ENCODE data around the gene ARHGAP6. TPM values are rescaled to one million over a fixed set of nuclear protein-coding genes. Genes with fewer than 3 reads are reported as not detected.
A peak's percentile ranks its signal among the peaks of the same experiment; 100 is the strongest.

The ARHGAP6 gene
- total and polyA plus RNA-seq, 8 donors, result 2.2 to 26.4 (median 8.7) TPM

DNA sequence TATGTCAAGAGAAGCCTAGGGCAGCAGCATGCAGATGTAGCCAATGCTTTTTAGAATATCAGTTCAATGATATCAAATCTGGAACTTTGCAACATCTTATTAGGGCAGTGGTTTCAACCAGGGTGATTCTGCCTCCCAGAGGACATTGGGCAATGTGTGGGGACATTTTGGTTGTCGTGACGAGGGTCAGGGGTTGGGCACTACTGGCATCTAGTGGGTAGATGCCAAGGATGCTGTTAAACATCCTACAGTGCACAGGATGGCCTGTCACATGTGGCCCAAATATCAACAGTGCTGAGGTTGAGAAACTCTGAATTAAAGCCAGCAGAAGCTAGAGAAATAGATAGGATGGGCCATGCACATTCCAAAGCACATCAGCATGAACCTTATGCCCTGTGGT is 220.2 kb downstream of the ARHGAP6 start:
- 69 to 92% (median 78%) methylated on average over 2 of the region's 2 CpGs; no CpG with 5 or more reads in 1 of the 5 donors for WGBS, 5 donors
- no peaks in the 10 kb centered on the region for H3K36me3 ChIP-seq
- H3K4me1 ChIP-seq, result no peaks in the 10 kb centered on the region
- H3K9me3 ChIP-seq, result no peaks in the 10 kb centered on the region
- H3K27me3 ChIP-seq, result no peaks in the 10 kb centered on the region
- TF ChIP-seq EP300 (IDR thresholded peaks at IDR 0.05) (no peak), POLR2AphosphoS5 (IDR thresholded peaks at IDR 0.05) (no peak), POLR2A (IDR thresholded peaks at IDR 0.05) (no peak)
- TF ChIP-seq, protein P1, sequence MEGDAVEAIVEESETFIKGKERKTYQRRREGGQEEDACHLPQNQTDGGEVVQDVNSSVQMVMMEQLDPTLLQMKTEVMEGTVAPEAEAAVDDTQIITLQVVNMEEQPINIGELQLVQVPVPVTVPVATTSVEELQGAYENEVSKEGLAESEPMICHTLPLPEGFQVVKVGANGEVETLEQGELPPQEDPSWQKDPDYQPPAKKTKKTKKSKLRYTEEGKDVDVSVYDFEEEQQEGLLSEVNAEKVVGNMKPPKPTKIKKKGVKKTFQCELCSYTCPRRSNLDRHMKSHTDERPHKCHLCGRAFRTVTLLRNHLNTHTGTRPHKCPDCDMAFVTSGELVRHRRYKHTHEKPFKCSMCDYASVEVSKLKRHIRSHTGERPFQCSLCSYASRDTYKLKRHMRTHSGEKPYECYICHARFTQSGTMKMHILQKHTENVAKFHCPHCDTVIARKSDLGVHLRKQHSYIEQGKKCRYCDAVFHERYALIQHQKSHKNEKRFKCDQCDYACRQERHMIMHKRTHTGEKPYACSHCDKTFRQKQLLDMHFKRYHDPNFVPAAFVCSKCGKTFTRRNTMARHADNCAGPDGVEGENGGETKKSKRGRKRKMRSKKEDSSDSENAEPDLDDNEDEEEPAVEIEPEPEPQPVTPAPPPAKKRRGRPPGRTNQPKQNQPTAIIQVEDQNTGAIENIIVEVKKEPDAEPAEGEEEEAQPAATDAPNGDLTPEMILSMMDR (IDR thresholded peaks at IDR 0.05), result no peak
- no peak overlapping the region for H3K27ac ChIP-seq
- DNase-seq, result no peak
- intact Hi-C loops (cut with DNase I; ENCODE audit: low total_unique reads), result no loop called here
- no peak overlapping the region for H3K4me3 ChIP-seq

GRCh38 chrX:11444052-11444451 is 221.7 kb downstream of the ARHGAP6 start:
- no peak overlapping the region for H3K4me3 ChIP-seq
- no peaks in the 10 kb centered on the region for H3K4me1 ChIP-seq
- H3K27me3 ChIP-seq, result no peaks in the 10 kb centered on the region
- no peak for DNase-seq
- 52 to 91% (median 76%) methylated on average over 3 of the region's 3 CpGs for WGBS, 5 donors
- no peak for TF ChIP-seq POLR2A (IDR thresholded peaks at IDR 0.05)
- no peak for TF ChIP-seq POLR2AphosphoS5 (IDR thresholded peaks at IDR 0.05)
- TF ChIP-seq, protein P1 (IDR thresholded peaks at IDR 0.05), result no peak
- TF ChIP-seq EP300 (IDR thresholded peaks at IDR 0.05), result no peak
- H3K9me3 ChIP-seq, result no peaks in the 10 kb centered on the region
- H3K36me3 ChIP-seq, result no peaks in the 10 kb centered on the region
- intact Hi-C loops (cut with DNase I; ENCODE audit: low total_unique reads), result no loop called here
- no peak overlapping the region for H3K27ac ChIP-seq

- H3K4me3 ChIP-seq, result no peak overlapping the region
- no peak for DNase-seq
- peaks cover 0 to 12% (median 0%) of the 10 kb centered on the region in 4 donors for H3K4me1 ChIP-seq
- no peak overlapping the region for H3K27ac ChIP-seq
- no peaks in the 10 kb centered on the region for H3K27me3 ChIP-seq
- 46 to 83% (median 53%) methylated on average over 2 of the region's 2 CpGs for WGBS, 5 donors
- H3K9me3 ChIP-seq, result no peaks in the 10 kb centered on the region
- TF ChIP-seq POLR2A (IDR thresholded peaks at IDR 0.05) (no peak), EP300 (IDR thresholded peaks at IDR 0.05) (no peak), POLR2AphosphoS5 (IDR thresholded peaks at IDR 0.05) (no peak)
- TF ChIP-seq, protein P1 (IDR thresholded peaks at IDR 0.05), result no peak
- intact Hi-C loops (cut with DNase I; ENCODE audit: low total_unique reads), result no loop called here
- no peaks in the 10 kb centered on the region for H3K36me3 ChIP-seq
Measured at GRCh38 chrX:11439846-11440245, 225.9 kb downstream of the ARHGAP6 start.

GRCh38 chrX:11438767-11439166 is 227.0 kb downstream of the ARHGAP6 start:
- intact Hi-C loops (cut with DNase I; ENCODE audit: low total_unique reads), result no loop called here
- no peaks in the 10 kb centered on the region for H3K27me3 ChIP-seq
- H3K4me1 ChIP-seq, result peaks cover 0 to 12% (median 0%) of the 10 kb centered on the region in 4 donors
- TF ChIP-seq EP300 (IDR thresholded peaks at IDR 0.05) (no peak), POLR2AphosphoS5 (IDR thresholded peaks at IDR 0.05) (peak in 1 of 3 donors; percentile 6)
- H3K9me3 ChIP-seq, result no peaks in the 10 kb centered on the region
- no peak overlapping the region for H3K4me3 ChIP-seq
- H3K27ac ChIP-seq, result peak overlapping the region in 4 of 5 donors; percentile 12 to 47 (median 25)
- no peaks in the 10 kb centered on the region for H3K36me3 ChIP-seq
- WGBS, 5 donors, result 49 to 63% (median 56%) methylated on average over 4 of the region's 4 CpGs
- DNase-seq, result no peak

- Histone ChIP-seq H3K36me3 (no peaks in the 10 kb centered on the region), H3K9me3 (no peaks in the 10 kb centered on the region), H3K4me1 (peaks cover 0 to 12% (median 0%) of the 10 kb centered on the region in 4 donors), H3K27me3 (no peaks in the 10 kb centered on the region), H3K4me3 (no peak overlapping the region), H3K27ac (peak overlapping the region in 4 of 5 donors; percentile 12 to 47 (median 25))
- no peak for DNase-seq
- 57 to 79% (median 74%) methylated on average over 2 of the region's 2 CpGs for WGBS, 5 donors
- no peak for TF ChIP-seq EP300 (IDR thresholded peaks at IDR 0.05)
- no peak for TF ChIP-seq POLR2AphosphoS5 (IDR thresholded peaks at IDR 0.05)
- TF ChIP-seq POLR2A (IDR thresholded peaks at IDR 0.05), result no peak
- TF ChIP-seq, protein P1 (IDR thresholded peaks at IDR 0.05), result no peak
- intact Hi-C loops (cut with DNase I; ENCODE audit: low total_unique reads), result no loop called here
Measured at GRCh38 chrX:11438380-11438723, 227.4 kb downstream of the ARHGAP6 start.
